NCI-H1092 (cell line): Measurements from ENCODE around the gene VTCN1.
"Not testable (repeated sequence)": the region's sequence is repeated elsewhere in the genome, so short reads cannot be mapped to it uniquely, and the experiment has no call there.

Source experiments
- DNase-seq: peaks from one replicate; lab custom pipeline; 2025; lab: John Stamatoyannopoulos, UW

The VTCN1 gene

DNA sequence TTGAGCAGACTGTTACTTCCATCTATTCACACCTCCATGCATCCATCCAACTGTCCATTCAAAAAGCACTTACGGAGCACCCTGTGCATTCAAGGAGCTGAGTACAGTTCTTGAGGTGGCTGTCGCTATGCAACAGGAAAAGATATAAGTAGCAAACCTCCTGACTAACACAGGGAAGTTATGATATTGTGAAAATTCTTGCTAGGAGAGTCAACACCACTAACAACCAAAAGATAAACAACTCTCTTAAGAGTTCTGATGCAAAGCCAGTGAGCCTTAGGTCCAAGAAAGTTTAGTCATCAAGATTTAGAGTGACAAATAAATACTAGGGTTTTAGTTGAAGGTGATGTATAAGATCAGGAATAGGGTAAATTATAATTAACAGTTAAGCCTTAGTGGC lies 44.7 kb downstream of the VTCN1 start:
- no peak for DNase-seq

GRCh38 chr1:117164209-117164608 lies 46.5 kb downstream of the VTCN1 start:
- DNase-seq, result no peak

GRCh38 chr1:117162816-117163215 lies 47.9 kb downstream of the VTCN1 start:
- DNase-seq, result no peak

DNA sequence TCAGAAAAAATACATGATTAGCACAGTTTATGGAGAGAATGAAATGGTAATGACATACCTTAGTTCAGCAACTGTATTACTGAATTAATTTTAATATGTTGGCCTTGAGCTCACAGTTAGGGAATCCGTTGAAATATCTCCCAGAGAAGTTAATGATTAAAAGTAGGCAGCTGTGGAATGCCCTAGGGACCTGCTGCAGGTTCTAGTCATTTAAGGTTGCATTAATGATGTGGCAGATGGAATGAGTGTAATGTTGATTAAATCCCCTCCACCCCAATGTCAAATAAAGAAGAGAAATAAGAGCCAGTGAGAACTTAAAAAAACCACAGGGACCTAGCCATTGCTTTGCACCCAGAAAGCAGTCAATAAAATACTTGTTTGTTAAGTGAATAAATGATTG lies 48.8 kb downstream of the VTCN1 start:
- no peak for DNase-seq

- not testable (repeated sequence) for DNase-seq
Measured at GRCh38 chr1:117151305-117151704, 59.4 kb downstream of the VTCN1 start.

DNA sequence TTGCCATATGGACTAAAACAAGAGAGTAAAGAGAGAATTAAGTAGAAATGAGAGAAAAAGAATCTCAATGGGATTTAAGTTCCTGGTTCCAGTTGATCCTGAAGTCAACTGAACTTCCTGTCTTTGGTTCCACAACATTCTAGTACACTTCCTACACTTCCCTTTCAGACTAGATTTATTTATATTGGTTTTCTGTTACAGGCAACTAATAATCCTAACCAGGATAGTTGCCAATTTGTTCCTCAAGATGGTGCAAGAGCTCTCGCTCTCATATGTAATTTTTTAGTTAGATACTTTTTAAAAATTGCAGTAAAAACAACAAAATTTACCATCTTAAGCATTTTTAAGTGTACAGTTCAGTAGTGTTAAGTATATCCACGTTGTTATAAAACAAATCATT lies 60.4 kb downstream of the VTCN1 start:
- DNase-seq, result no peak

DNA sequence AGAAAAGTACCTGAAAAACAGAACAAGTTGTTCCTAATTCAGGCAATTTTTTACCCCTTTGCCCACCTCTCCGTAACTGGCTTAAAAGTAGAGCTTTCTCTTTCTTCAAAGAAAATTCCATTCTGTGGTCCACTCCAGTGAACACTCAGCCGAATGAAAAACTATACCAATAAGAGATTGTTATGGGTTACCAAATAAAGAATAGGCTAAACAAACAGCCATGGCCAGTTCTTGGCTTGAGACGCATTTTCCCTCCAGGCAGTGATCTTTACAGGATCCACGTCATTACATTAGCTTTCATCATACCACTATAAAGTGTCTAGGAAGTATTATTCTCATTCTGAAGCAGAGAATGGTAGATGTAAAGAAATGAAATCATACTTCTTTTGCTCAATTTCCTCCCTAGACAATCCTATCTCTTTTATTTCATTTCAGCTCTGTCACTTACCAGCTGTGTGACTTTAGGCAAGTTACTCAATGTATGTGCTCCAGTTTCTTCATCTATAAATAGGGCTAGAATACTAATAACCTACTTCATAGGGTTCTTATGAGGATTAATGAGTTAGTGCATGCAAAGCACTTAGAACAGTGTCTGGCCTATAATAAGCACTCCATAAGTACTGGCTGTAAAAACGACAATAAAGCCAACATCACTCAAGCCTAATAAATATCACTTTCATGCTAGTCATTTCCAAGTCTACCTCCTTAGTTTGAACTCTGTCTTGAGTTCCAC lies 62.7 kb downstream of the VTCN1 start:
- no peak for DNase-seq

GRCh38 chr1:117147341-117147831 lies 63.3 kb downstream of the VTCN1 start:
- DNase-seq, result no peak

DNA sequence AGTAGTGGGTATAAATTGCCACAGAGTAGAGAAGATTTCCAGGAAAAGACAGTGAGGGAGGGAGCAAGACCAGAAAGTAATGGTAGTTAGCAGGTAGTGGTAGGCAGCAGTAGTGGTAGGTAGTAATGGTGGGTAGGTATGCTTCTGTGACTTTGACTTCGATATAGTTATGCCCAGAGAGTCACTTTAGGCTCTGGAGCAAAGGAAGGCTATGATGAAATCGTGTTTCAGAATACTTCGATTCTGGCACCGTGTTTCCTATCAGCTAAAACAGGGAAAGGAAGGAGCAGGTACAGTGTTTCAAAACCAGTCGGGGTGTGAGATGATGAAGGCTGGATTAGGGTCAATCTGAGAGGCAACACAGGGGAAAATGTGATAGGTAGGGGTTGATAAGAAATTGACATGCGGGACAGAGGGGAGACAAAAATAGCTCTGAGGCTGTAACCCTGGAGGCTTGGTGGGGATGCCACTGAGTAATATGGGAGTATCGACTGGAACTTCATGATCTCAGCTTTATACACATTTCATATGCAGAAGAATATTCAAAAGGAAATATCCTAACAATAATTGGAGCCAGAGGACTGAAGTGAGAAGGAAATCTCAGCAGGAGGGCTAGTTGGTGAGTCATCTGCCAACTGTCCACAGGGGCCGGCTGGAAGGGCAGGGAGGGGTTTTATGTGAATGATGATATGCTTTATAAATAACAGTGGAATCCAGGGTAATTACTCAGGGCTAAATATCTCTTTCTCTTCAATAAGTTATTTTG lies 64.0 kb downstream of the VTCN1 start:
- DNase-seq, result no peak

DNA sequence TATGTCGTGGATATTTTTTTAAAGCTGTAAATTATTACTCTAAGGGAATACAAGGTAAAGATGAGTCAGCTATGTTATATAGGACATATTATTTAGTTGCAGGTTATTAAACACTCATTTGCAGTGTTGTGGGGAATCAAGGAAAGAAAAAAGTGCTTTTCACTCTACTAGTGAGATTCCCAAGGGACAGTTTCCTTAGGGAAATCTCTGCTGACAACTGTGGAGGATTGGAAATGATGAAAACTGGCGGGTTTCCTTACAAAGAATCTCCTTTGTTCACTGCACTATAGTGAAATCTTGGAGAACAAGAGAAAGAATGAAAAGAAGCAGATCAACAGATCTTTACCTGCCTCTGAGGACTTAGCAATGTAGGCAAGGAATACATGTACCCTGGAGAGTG lies 64.7 kb downstream of the VTCN1 start:
- no peak for DNase-seq

DNA sequence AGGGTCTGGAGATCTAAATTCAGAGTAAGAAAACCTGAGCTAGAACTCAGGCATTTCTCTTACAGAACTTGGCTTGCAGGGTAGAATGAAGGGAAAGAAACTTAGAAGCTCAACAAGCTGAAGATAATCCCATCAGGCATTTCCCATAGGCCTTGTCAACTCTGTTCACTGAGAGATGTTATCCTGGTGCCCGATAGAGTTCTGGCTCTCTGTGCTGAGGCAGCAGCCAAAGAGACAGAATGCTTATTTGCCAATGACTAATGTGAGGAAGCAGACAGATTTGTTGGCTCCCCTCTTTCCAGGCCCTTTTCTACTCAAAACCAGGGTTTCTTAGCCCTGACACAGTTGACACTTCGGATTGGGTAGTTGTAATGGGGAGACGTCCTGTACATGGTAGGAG lies 66.9 kb downstream of the VTCN1 start:
- DNase-seq, result no peak

DNA sequence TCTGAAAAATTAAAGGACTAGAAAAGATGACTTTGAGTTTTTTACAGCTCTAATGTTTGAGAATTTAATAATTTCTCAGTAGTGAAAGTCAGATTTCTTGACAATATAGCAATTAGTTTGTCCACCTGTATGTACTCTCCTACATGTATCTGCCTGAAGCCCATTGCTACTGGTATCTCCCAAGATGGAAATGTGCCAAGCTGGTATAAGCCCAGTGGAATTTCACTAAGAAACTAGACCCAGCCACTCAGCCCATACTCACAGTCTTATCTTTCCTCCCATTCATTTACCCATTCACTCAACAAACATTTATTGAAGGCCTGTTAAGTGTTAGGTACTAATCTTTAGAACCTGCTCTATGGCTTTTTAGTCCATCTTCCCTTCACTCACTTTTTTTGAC lies 67.6 kb downstream of the VTCN1 start:
- no peak for DNase-seq

DNA sequence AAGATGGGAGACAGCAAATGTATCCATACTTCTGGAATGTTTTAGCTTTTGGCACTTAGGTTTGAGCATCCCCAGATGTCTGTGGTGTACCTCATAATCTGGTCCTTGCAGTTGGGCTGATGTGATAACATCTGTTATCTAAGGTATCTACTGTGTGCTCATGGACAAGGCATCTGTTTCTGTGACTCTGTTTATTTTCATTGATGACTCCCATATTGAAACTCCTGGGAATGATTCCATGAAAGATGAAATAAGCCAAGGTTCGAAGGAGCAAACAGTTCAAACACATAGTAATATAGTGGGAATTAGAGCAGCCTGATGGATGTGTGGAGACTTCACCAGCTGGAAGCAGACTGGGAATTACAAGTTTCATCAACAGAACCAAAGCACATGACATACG lies 68.5 kb downstream of the VTCN1 start:
- DNase-seq, result no peak

DNA sequence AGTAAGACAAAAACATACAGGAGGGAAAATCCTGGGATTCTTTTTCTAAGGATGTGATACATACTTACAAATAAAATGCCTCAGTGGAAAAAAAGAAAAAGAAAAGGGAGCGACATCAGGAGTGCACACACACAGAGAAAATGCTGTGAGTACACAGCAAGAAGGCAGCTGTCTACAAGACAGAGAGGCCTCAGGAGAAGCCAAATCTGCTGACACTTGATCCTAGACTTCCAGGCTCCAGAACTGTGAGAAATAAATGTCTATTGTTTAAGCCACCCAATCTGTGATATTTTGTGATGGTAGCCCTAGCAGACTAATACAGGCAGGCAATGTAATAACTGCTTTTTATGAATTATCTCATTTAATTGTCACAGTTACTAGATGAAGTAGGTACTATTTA lies 72.2 kb downstream of the VTCN1 start:
- no peak for DNase-seq

DNA sequence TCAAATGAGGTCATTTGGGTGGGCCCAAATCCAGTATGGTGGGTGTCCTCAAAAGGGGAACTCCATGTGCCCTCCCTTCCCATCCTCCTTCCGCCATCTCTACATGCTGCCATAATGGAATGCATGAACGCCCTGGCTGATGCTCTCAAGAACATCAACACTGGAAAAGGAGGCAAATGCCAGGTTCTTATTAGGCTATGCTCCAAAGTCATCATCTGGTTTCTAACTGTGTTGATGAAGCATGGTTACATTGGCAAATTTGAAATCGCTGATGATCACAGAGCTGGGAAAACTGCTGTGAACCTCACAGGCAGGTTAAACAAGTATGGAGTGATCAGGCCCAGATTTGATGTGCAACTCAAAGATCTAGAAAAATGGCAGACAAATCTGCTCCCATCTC lies 72.6 kb downstream of the VTCN1 start:
- DNase-seq, result no peak

GRCh38 chr1:117137281-117137855 lies 73.4 kb downstream of the VTCN1 start:
- DNase-seq, result no peak

GRCh38 chr1:117136749-117137148 lies 74.0 kb downstream of the VTCN1 start:
- DNase-seq, result no peak

DNA sequence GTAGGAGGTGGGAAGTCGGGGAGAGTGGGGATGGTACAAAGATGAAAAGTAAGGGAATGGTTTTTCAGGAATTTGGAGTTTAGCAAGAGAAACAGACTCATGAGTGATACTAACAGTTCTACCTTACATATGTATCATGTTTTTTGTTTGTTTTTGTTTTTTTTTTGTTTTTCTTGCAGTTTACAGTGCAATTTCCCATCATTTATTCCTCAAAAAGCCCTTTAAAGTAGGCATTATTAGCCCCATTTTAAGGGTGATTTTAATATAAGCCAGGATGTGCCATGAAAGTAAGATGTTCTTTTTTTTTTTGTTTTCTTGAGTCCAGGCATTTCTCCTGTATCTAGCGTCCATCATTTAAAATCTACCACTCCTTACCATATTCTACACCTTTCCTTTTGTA lies 75.4 kb downstream of the VTCN1 start:
- DNase-seq, result no peak

DNA sequence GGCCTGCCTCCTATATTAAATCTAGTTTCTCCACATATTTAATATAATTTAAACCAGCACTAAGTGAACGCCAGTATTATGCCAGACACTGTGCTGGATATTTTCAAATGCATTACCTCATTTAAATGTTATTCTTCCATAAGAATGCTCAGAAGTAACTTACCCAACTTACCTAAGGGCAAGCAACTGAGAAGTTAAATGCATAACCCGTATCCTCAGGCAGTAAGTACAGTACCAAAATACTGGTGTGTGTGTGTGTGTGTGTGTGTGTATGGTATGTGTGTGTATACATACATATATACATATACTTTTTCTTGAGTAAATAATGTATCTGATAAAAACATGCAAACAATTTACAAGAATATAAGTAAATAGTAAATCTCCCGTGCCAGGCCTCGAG lies 80.2 kb downstream of the VTCN1 start:
- DNase-seq, result no peak

DNA sequence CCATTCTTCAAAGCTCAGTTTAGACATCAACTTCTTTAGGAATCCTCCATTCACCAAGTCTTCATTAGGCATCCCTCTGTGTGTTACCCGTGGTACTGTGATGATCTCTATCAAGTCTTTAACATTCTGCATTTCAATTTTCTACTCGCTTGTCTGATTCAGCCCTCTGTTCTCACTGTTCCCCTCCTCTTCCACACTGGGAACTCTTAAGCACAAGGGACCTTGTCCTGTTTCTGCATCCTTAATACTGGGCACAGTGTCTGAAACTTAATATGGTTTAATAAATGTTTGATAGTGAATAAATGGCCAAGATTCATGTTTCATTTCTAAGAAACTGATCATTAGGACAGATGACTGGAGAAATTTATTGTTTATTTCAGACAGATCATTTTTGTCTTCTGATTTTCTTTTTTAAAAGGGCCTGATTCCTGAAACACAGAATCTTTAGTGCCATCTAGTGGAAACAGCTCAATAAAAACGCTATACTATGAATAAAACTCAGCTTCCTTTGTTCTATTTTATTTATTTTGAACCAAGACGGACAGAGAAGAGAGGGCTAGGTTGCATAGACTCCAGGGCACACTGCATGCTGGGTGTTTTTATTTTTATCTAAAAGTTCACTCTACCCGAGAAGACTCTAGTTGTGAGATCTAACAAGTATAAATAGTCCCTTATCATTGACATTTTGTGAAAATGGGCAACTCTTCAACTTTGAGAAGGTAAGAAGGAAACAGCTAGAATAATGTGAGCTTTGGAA lies 82.2 kb downstream of the VTCN1 start:
- DNase-seq, result no peak

DNA sequence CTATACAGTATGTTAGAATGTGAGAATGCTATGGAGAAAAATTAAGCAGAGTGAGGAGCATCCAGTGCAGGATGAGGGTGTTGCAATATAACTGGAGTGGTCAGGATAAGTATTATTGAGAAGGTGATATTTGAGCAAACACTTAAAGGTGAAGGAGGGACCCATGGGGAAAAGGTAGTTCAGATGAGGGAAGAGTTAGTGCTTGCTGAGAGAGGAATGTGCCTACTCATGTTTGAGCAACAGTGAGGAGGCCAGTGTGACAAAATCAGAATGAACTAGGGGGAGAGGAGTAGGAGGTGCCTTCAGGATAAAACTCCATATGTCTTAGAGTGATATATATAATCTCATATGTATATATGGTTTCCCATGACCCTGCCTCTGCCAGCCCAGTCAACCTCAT lies 82.9 kb downstream of the VTCN1 start:
- no peak for DNase-seq

GRCh38 chr1:117124661-117125060 lies 86.1 kb downstream of the VTCN1 start:
- DNase-seq, result no peak
